ENCODE data around the gene KRTAP5-5.

- TF ChIP-seq POLR2A (IDR thresholded peaks at IDR 0.05; ENCODE audit: extremely low read depth, insufficient read length), result no peak
- TF ChIP-seq, protein P1, sequence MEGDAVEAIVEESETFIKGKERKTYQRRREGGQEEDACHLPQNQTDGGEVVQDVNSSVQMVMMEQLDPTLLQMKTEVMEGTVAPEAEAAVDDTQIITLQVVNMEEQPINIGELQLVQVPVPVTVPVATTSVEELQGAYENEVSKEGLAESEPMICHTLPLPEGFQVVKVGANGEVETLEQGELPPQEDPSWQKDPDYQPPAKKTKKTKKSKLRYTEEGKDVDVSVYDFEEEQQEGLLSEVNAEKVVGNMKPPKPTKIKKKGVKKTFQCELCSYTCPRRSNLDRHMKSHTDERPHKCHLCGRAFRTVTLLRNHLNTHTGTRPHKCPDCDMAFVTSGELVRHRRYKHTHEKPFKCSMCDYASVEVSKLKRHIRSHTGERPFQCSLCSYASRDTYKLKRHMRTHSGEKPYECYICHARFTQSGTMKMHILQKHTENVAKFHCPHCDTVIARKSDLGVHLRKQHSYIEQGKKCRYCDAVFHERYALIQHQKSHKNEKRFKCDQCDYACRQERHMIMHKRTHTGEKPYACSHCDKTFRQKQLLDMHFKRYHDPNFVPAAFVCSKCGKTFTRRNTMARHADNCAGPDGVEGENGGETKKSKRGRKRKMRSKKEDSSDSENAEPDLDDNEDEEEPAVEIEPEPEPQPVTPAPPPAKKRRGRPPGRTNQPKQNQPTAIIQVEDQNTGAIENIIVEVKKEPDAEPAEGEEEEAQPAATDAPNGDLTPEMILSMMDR (IDR thresholded peaks at IDR 0.05; ENCODE audit: low read depth, low read length), result no peak
Measured at GRCh38 chr11:1670905-1671371, 41.4 kb downstream of the KRTAP5-5 start.
